H1 (cell line): ENCODE measurements around the gene DNER. TPM values are rescaled to one million over a fixed set of nuclear protein-coding genes. Genes with fewer than 3 reads are reported as not detected.

Source experiments
- CTCF ChIA-PET: fragments of 300-600 bp; sonication (Branson Sonifier 250); formaldehyde crosslinking; loops from one replicate; lab custom pipeline; 2021; ENCODE audit not compliant: partially characterized antibody; lab: Charles Lee
- POLR2A ChIA-PET: fragments of 300-600 bp; sonication (Branson Sonifier 250); formaldehyde crosslinking; loops from one replicate; lab custom pipeline; 2021; ENCODE audit warnings: inconsistent platforms; ENCODE audit not compliant: partially characterized antibody; lab: Charles Lee
- DNase-seq, 2 experiments: peaks; one replicate each; pipeline versions ENCODE4 v3.0.0 to v3.0.0-alpha.2; 2010 to 2022; ENCODE audit warnings: low spot score in 2 of 2, low read depth in 1 of 2, mixed read lengths in 1 of 2
- FAIRE-seq: peaks from 2 replicates; lab custom pipeline; 2011; peaks lifted over from hg19 to GRCh38; lab: Jason Lieb, UNC
- H2AFZ ChIP-seq: 2 replicates; pipeline ENCODE4 v1.8.1; 2012; ENCODE audit warnings: low read length, inconsistent platforms
- H2AK5ac ChIP-seq: 2 replicates; pipeline ENCODE4 v1.6.1; 2013; ENCODE audit warnings: low read depth, low read length
- H2BK120ac ChIP-seq: replicated peaks from 2 replicates; pipeline ENCODE3; 2013; ENCODE audit warnings: low read depth, low read length, inconsistent platforms
- H2BK12ac ChIP-seq: 2 replicates; pipeline ENCODE4 v1.6.1; 2013; ENCODE audit warnings: low read depth, low read length
- H2BK15ac ChIP-seq: 2 replicates; pipeline ENCODE4 v1.6.1; 2013; ENCODE audit warnings: low read length
- H2BK20ac ChIP-seq: 2 replicates; pipeline ENCODE4 v1.6.1; 2013; ENCODE audit warnings: low read length
- H2BK5ac ChIP-seq: 2 replicates; pipeline ENCODE4 v1.6.1; 2013; ENCODE audit warnings: low read depth, low read length
- H3K14ac ChIP-seq: 2 replicates; pipeline ENCODE4 v1.6.1; 2013; ENCODE audit warnings: inconsistent platforms; ENCODE audit not compliant: insufficient read length
- H3K18ac ChIP-seq: 2 replicates; pipeline ENCODE4 v1.6.1; 2013; ENCODE audit warnings: low read length; ENCODE audit errors: extremely low read depth
- H3K23ac ChIP-seq: 2 replicates; pipeline ENCODE4 v1.6.1; 2013; ENCODE audit warnings: inconsistent platforms; ENCODE audit not compliant: insufficient read length
- H3K23me2 ChIP-seq: 2 replicates; pipeline ENCODE4 v1.6.1; 2013; ENCODE audit warnings: low read depth, low read length
- H3K27ac ChIP-seq: 2 replicates; pipeline ENCODE4 v1.6.1; 2011; ENCODE audit warnings: low read depth, low read length, inconsistent platforms
- H3K27me3 ChIP-seq, 4 experiments: replicated peaks in 1 of 4; 1 replicate in 1 of 4; 2 replicates in 3 of 4; pipeline versions ENCODE4 v1.6.1 to v1.8.1; 2011 to 2013; ENCODE audit warnings: low read length in 3 of 4, mild to moderate bottlenecking in 3 of 4, inconsistent platforms in 2 of 4, mixed read lengths in 2 of 4, moderate library complexity in 1 of 4; ENCODE audit not compliant: control insufficient read depth in 3 of 4, insufficient read depth in 3 of 4; ENCODE audit errors: extremely low read depth in 1 of 4
- H3K36me3 ChIP-seq, 4 experiments: 2 replicates each; pipeline versions ENCODE4 v1.6.1 to v1.8.1; 2011 to 2013; ENCODE audit warnings: mild to moderate bottlenecking in 4 of 4, low read length in 3 of 4, moderate library complexity in 2 of 4, control low read depth in 1 of 4, inconsistent platforms in 1 of 4; ENCODE audit not compliant: insufficient read depth in 4 of 4, control insufficient read depth in 2 of 4
- H3K4ac ChIP-seq: replicated peaks from 2 replicates; pipeline ENCODE3; 2013; ENCODE audit warnings: low read length, low read depth, mixed read lengths, inconsistent platforms; ENCODE audit not compliant: insufficient read length
- H3K4me1 ChIP-seq, 4 experiments: replicated peaks in 1 of 4; 1 replicate in 1 of 4; 2 replicates in 3 of 4; pipeline versions ENCODE4 v1.6.1 to v1.8.1; 2011 to 2013; ENCODE audit warnings: low read length in 3 of 4, inconsistent platforms in 2 of 4, mixed read lengths in 1 of 4; ENCODE audit not compliant: insufficient read depth in 4 of 4, control insufficient read depth in 3 of 4
- H3K4me2 ChIP-seq, 2 experiments: 2 replicates each; pipeline versions ENCODE4 v1.6.1 to v1.8.1; 2011 to 2013; ENCODE audit warnings: low read depth in 2 of 2, low read length in 2 of 2, control low read depth in 1 of 2, inconsistent platforms in 1 of 2, mild to moderate bottlenecking in 1 of 2; ENCODE audit not compliant: insufficient read depth in 1 of 2
- H3K4me3 ChIP-seq, 4 experiments: fragments of 200-600, 300-600 bp in 1 of 4; sonication (generic), shearing (Covaris generic), sonication (Bioruptor Twin) in 1 of 4; 2 replicates each; pipeline versions ENCODE4 v1.5.1 to v1.8.1; 2011 to 2016; ENCODE audit warnings: low read length in 4 of 4, low read depth in 3 of 4, control low read depth in 2 of 4, inconsistent platforms in 2 of 4, mild to moderate bottlenecking in 2 of 4, mixed read lengths in 1 of 4, moderate library complexity in 1 of 4; ENCODE audit not compliant: insufficient read depth in 2 of 4; ENCODE audit errors: extremely low read depth in 1 of 4
- H3K56ac ChIP-seq: replicated peaks from 2 replicates; pipeline ENCODE3; 2013; ENCODE audit warnings: low read depth, mild to moderate bottlenecking, mixed read lengths, low read length, inconsistent platforms; ENCODE audit not compliant: insufficient read length
- H3K79me1 ChIP-seq: 2 replicates; pipeline ENCODE4 v1.6.1; 2013; ENCODE audit warnings: low read depth, low read length, control low read depth
- H3K79me2 ChIP-seq, 2 experiments: 2 replicates each; pipeline versions ENCODE4 v1.6.1 to v1.8.1; 2012 to 2013; ENCODE audit warnings: low read length in 2 of 2, mild to moderate bottlenecking in 2 of 2, inconsistent platforms in 1 of 2; ENCODE audit not compliant: insufficient read depth in 2 of 2, control insufficient read depth in 1 of 2
- H3K9ac ChIP-seq, 4 experiments: replicated peaks in 1 of 4; 1 replicate in 1 of 4; 2 replicates in 3 of 4; pipeline versions ENCODE4 v1.6.1 to v1.8.1; 2011 to 2013; ENCODE audit warnings: low read depth in 3 of 4, low read length in 3 of 4, control low read depth in 2 of 4, mild to moderate bottlenecking in 2 of 4, moderate library complexity in 2 of 4, inconsistent platforms in 1 of 4; ENCODE audit errors: extremely low read depth in 1 of 4
- H3K9me3 ChIP-seq, 2 experiments: 2 replicates each; pipeline versions ENCODE4 v1.6.1 to v1.8.1; 2012 to 2013; ENCODE audit warnings: mild to moderate bottlenecking in 2 of 2, moderate library complexity in 2 of 2, control low read depth in 1 of 2, inconsistent platforms in 1 of 2, low read depth in 1 of 2, low read length in 1 of 2, mixed read lengths in 1 of 2; ENCODE audit not compliant: insufficient read depth in 2 of 2
- H4K20me1 ChIP-seq, 2 experiments: replicated peaks in 1 of 2; 2 replicates each; pipeline versions ENCODE3 to v1.8.1; 2011 to 2013; ENCODE audit warnings: inconsistent platforms in 2 of 2, low read length in 2 of 2, mild to moderate bottlenecking in 1 of 2; ENCODE audit not compliant: insufficient read depth in 2 of 2, control insufficient read depth in 1 of 2
- H4K5ac ChIP-seq: 2 replicates; pipeline ENCODE4 v1.6.1; 2013; ENCODE audit warnings: low read length, low read depth, mixed read lengths, inconsistent platforms; ENCODE audit not compliant: insufficient read length
- H4K8ac ChIP-seq: 2 replicates; pipeline ENCODE4 v1.8.0; 2013; ENCODE audit warnings: mild to moderate bottlenecking, moderate library complexity, low read length, inconsistent platforms; ENCODE audit not compliant: insufficient read depth; ENCODE audit errors: extremely low read depth
- H4K91ac ChIP-seq: replicated peaks from 2 replicates; pipeline ENCODE3; 2013; ENCODE audit warnings: low read length, mixed read lengths, inconsistent platforms; ENCODE audit not compliant: insufficient read length
- SIRT6 ChIP-seq: IDR thresholded peaks from one replicate; pipeline ENCODE4 v1.7.1; 2012; ENCODE audit warnings: low read length, inconsistent platforms
- TCF12 ChIP-seq: IDR thresholded peaks from 2 replicates; pipeline ENCODE4 v1.6.1; 2011; ENCODE audit warnings: low read depth, mild to moderate bottlenecking, low read length
- ZNF274 ChIP-seq: IDR thresholded peaks from 2 replicates; pipeline ENCODE4 v1.7.0; 2012; ENCODE audit warnings: low read length, borderline replicate concordance; ENCODE audit errors: extremely low read depth
- WGBS, 2 experiments: shearing (Covaris generic) in 1 of 2; methylation state at CpG; one replicate each; pipeline versions ENCODE4 v1.1.6 to v1.1.7; 2013 to 2015; ENCODE audit warnings: low lambda C conversion rate in 2 of 2, mixed read lengths in 2 of 2, inconsistent platforms in 1 of 2, low coverage in 1 of 2, missing lambda C conversion rate in 1 of 2; ENCODE audit not compliant: insufficient replicate concordance in 2 of 2, insufficient coverage in 1 of 2, insufficient read length in 1 of 2; ENCODE audit errors: extremely low coverage in 1 of 2, missing lambda C conversion rate in 1 of 2; 5-methylcytosine and 5-hydroxymethylcytosine counted together
- polyA plus RNA-seq, 7 experiments: library from polyadenylated mRNA; depleted of rRNA in 3 of 7; stranded (reverse) in 5 of 7; unstranded in 2 of 7; fragments of >200 nt in 5 of 7; fragments of 200-250 nt in 2 of 7; gene quantifications; 1 replicate in 5 of 7; 2 replicates in 1 of 7; 4 replicates in 1 of 7; pipeline versions ENCODE4 v1.2.1 to v1.2.3, GENCODE V29; 2011 to 2013; ENCODE audit warnings: missing spikeins in 2 of 7, mixed read lengths in 2 of 7
- total RNA-seq: library from RNA; stranded (reverse); fragmentation: NEBNext Ultra II Directional; extraction: Animal tissue kit (Norgen Biotek cat#: 25700); gene quantifications from 2 replicates; pipeline ENCODE4 v1.2.1, GENCODE V29; 2021

The DNER gene
- total and polyA plus RNA-seq, 2 of the 8 experiments (the other 6 are each of a cell fraction or from before 2014, with no cell fraction given), result 6.8 to 16.3 TPM

DNA sequence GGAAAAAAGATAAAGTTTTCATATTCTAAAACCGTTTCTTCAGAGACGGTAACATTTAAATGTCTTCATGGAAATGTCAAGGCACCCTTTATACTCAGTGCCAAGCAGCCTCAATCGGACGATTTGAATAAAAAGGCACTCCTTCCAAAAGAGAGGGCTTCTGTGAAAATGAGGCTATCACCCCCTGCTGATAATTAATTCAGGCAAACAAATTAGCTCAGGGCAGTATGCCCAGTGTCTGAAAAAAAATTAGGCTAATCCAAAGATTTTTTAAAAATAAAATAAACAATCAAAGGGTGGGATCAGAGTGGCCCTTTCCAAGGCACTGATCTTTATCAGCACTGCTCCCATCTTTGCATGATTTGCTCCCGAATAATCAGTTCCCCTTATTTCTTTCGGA is 292.3 kb downstream of the DNER start:
- H3K23ac ChIP-seq, result no peak overlapping the region
- H3K4me1 ChIP-seq, result peaks cover 0 to 13% (median 3%) of the 10 kb centered on the region in 4 experiments; a peak in 4 of 7 replicates
- DNase-seq (no peak), FAIRE-seq (no peak)
- H2BK15ac ChIP-seq, result no peak overlapping the region
- H4K20me1 ChIP-seq, result no peaks in the 10 kb centered on the region
- H2AK5ac ChIP-seq, result no peak overlapping the region
- no peak overlapping the region for H2BK120ac ChIP-seq
- H3K14ac ChIP-seq, result no peak overlapping the region
- H3K27me3 ChIP-seq, result no peaks in the 10 kb centered on the region
- H3K27ac ChIP-seq, result no peak overlapping the region
- no peak overlapping the region for H4K5ac ChIP-seq
- no peaks in the 10 kb centered on the region for H3K23me2 ChIP-seq
- H2BK12ac ChIP-seq, result no peak overlapping the region
- no peak overlapping the region for H3K4me2 ChIP-seq
- no peaks in the 10 kb centered on the region for H3K9me3 ChIP-seq
- H2AFZ ChIP-seq, result no peak overlapping the region
- H3K79me1 ChIP-seq, result no peaks in the 10 kb centered on the region
- no peaks in the 10 kb centered on the region for H3K36me3 ChIP-seq
- H3K4ac ChIP-seq, result no peak overlapping the region
- H2BK5ac ChIP-seq, result no peak overlapping the region
- H3K79me2 ChIP-seq, result no peaks in the 10 kb centered on the region
- CTCF ChIA-PET, result no interaction called here
- no peak overlapping the region for H2BK20ac ChIP-seq
- POLR2A ChIA-PET, result no interaction called here
- no peak overlapping the region for H3K18ac ChIP-seq
- H4K8ac ChIP-seq, result no peak overlapping the region
- H3K4me3 ChIP-seq, result no peak overlapping the region
- H4K91ac ChIP-seq, result no peak overlapping the region
- no peak overlapping the region for H3K56ac ChIP-seq
- H3K9ac ChIP-seq, result no peak overlapping the region
- 84% methylated on average over 6 of the region's 6 CpGs; no CpG with 5 or more reads in 1 of the 2 experiments for WGBS, 2 experiments
- TF ChIP-seq ZNF274, result no peak
- TF ChIP-seq SIRT6, result no peak
- no peak for TF ChIP-seq TCF12
